K562 (cell line): ENCODE data around the gene SPRED2. TPM values are rescaled to one million over a fixed set of nuclear protein-coding genes. Genes with fewer than 3 reads are reported as not detected.

Experiments
- ATF6 ChIP-seq: sonication (generic); formaldehyde crosslinking; IDR thresholded peaks from 2 replicates; pipeline ENCODE4 v1.4.0; 2020; ENCODE audit warnings: mild to moderate bottlenecking, missing genetic modification reagents
- CC2D1A ChIP-seq: fragments of 450-650 bp; IDR thresholded peaks from 2 replicates; pipeline ENCODE4 v1.6.1; 2017; ENCODE audit warnings: mild to moderate bottlenecking
- DACH1 ChIP-seq: fragments of 450-650 bp; IDR thresholded peaks from 2 replicates; pipeline ENCODE4 v1.6.1; 2018; ENCODE audit not compliant: partially characterized antibody
- E2F3 ChIP-seq: fragments of 250-450 bp; sonication (Bioruptor Pico); IDR thresholded peaks from 2 replicates; pipeline ENCODE4 v1.4.0; 2020; ENCODE audit warnings: mild to moderate bottlenecking
- GTF2B ChIP-seq: IDR thresholded peaks from 2 replicates; pipeline ENCODE4 v1.6.1; 2011; ENCODE audit not compliant: insufficient read length; ENCODE audit errors: extremely low read depth
- GTF2E2 ChIP-seq: fragments of 200-800 bp; sonication (Bioruptor generic); IDR thresholded peaks from 2 replicates; pipeline ENCODE4 v1.6.1; 2016; ENCODE audit warnings: missing genetic modification characterization, missing compliant biosample characterization
- HDAC2 ChIP-seq: fragments of 450-650 bp; IDR thresholded peaks from 2 replicates; pipeline ENCODE4 v1.6.1; 2016; ENCODE audit warnings: mild to moderate bottlenecking
- HINFP ChIP-seq: fragments of 450-650 bp; conservative IDR thresholded peaks from 2 replicates; pipeline ENCODE4 v1.6.1; 2016; ENCODE audit warnings: missing genetic modification characterization, low read depth, mild to moderate bottlenecking, control low read depth, missing compliant biosample characterization
- HMG20A ChIP-seq: fragments of 450-650 bp; formaldehyde crosslinking; conservative IDR thresholded peaks from 2 replicates; pipeline ENCODE4 v1.4.0; 2020; ENCODE audit warnings: mild to moderate bottlenecking, mixed read lengths
- MAFF ChIP-seq: IDR thresholded peaks from 2 replicates; pipeline ENCODE4 v1.6.1; 2012; ENCODE audit warnings: low read length, improper control_type of control experiment
- NCOA2 ChIP-seq, 2 experiments: fragments of 450-650 bp; IDR thresholded peaks; 2 replicates each; pipeline ENCODE4 v1.6.1; 2018; ENCODE audit warnings: mild to moderate bottlenecking in 2 of 2, moderate library complexity in 1 of 2; ENCODE audit not compliant: partially characterized antibody in 2 of 2
- NEUROD1 ChIP-seq: fragments of 150-350 bp; IDR thresholded peaks from 2 replicates; pipeline ENCODE4 v1.6.1; 2014; ENCODE audit warnings: borderline replicate concordance, low read length, low read depth; ENCODE audit not compliant: partially characterized antibody
- NR4A1 ChIP-seq, 2 experiments: fragments of 250-450 bp in 1 of 2; fragments of 450-650 bp in 1 of 2; sonication (Bioruptor Pico) in 1 of 2; IDR thresholded peaks; 2 replicates each; pipeline versions ENCODE4 v1.4.0 to v1.6.1; 2016 to 2020; ENCODE audit warnings: mild to moderate bottlenecking in 2 of 2, missing compliant biosample characterization in 1 of 2, missing genetic modification characterization in 1 of 2, moderate library complexity in 1 of 2
- RNF219 ChIP-seq: fragments of 250-450 bp; sonication (Bioruptor Pico); IDR thresholded peaks from 2 replicates; pipeline ENCODE4 v1.5.0; 2022; ENCODE audit warnings: mild to moderate bottlenecking
- THAP7 ChIP-seq: fragments of 250-450 bp; sonication (Bioruptor Pico); IDR thresholded peaks from 2 replicates; pipeline ENCODE4 v1.5.0; 2021
- TSC22D4 ChIP-seq: fragments of 450-650 bp; IDR thresholded peaks from 2 replicates; pipeline ENCODE4 v1.6.1; 2016; ENCODE audit warnings: missing genetic modification characterization, missing biosample characterization, control low read depth
- ZZZ3 ChIP-seq: fragments of 450-650 bp; IDR thresholded peaks from 2 replicates; pipeline ENCODE4 v1.6.1; 2016; ENCODE audit warnings: antibody characterized with exemption, mild to moderate bottlenecking, moderate library complexity
- polyA plus RNA-seq, 8 experiments: library from polyadenylated mRNA; depleted of rRNA in 4 of 8; stranded (reverse) in 5 of 8; unstranded in 3 of 8; fragments of >200 nt; fragmentation: Nextera tagmentation in 2 of 8; fragmentation: Illumina TruSeq in 1 of 8; extraction: Ambion mirVana in 2 of 8; extraction: Trizol in 1 of 8; gene quantifications; 2 replicates each; pipeline versions ENCODE4 v1.2.1 to v1.2.3, GENCODE V29; 2011 to 2014; ENCODE audit warnings: inconsistent platforms in 1 of 8, missing spikeins in 1 of 8
- total RNA-seq, 7 experiments: library from RNA; depleted of rRNA in 6 of 7; stranded (reverse); fragments of >200 nt in 6 of 7; fragmentation: Illumina TruSeq in 2 of 7; extraction: Trizol in 2 of 7; gene quantifications; 2 replicates each; pipeline versions ENCODE4 v1.2.1 to v1.2.3, GENCODE V29; 2011 to 2021; ENCODE audit warnings: low replicate concordance in 1 of 7
- TF ChIP-seq, protein P1 (sequence below): fragments of 250-450 bp; sonication (Bioruptor Pico); IDR thresholded peaks from 2 replicates; pipeline ENCODE4 v1.5.0; 2020; ENCODE audit warnings: mild to moderate bottlenecking

SPRED2 gene
- total and polyA plus RNA-seq, 9 of the 15 experiments (the other 6 are each of a cell fraction or from before 2014, with no cell fraction given), result 4.6 to 50.8 (median 14.1) TPM

DNA sequence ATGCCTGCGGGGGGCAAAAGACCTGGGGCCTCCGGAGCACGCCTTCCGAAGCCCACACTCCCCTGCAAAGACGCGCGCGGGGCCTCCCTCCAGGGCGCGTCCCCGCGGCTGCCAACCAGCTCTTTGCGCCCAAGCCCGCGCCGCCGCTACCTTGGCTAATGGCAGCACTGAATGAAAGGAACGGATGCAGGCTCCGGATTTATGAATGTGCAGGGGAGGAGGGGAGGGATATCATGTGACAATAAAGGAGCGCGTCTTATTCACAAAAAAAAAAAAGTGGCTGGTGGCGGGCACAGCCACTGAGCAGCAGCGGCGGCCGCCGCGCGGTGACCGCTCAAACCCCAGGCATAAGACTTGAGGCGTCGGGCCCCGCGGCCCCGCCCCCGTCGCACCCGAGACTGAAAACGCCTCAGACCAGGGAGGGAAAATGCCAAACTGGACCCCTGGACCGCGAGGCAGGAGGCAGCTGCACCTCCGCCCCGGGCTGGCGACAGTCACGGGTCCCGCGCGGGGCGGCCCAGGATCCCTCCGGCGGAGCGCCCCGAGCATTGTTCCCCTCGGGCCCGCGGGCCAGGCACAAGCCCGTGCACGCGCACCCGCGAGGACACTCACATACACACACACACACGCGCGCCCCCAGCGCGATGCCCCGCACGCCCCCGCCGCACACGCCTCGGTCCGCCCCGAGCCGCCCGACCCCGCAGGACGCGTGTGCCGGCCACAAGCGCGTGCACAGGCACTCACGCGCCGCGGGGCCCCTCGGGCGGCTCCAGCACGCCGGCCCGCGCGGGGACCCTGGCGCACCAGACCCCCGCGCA is 1.6 kb downstream of the SPRED2 start (continued):
- TF ChIP-seq ATF6 (CRISPR knock-in tag) (no peak), GTF2E2 (tag) (no peak; the same call in 1 of the 2 replicates), NR4A1 (CRISPR knock-in tag; IDR thresholded peaks at IDR 0.05) (no peak), NR4A1 (tag; IDR thresholded peaks at IDR 0.05) (no peak), HDAC2 (no peak; the same call in 1 of the 2 replicates), HMG20A (no peak), NEUROD1 (no peak), HINFP (tag) (no peak), GTF2B (no peak), DACH1 (no peak), CC2D1A (no peak), TSC22D4 (no peak), THAP7 (no peak), MAFF (no peak), ZZZ3 (no peak), NCOA2 (IDR thresholded peaks at IDR 0.05; ENCODE audit: partially characterized antibody in 2 of 2) (no peak), E2F3 (CRISPR knock-in tag) (no peak), RNF219 (CRISPR knock-in tag) (no peak)
- TF ChIP-seq, protein P1, sequence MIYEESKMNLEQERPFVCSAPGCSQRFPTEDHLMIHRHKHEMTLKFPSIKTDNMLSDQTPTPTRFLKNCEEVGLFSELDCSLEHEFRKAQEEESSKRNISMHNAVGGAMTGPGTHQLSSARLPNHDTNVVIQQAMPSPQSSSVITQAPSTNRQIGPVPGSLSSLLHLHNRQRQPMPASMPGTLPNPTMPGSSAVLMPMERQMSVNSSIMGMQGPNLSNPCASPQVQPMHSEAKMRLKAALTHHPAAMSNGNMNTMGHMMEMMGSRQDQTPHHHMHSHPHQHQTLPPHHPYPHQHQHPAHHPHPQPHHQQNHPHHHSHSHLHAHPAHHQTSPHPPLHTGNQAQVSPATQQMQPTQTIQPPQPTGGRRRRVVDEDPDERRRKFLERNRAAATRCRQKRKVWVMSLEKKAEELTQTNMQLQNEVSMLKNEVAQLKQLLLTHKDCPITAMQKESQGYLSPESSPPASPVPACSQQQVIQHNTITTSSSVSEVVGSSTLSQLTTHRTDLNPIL, result no peak
